Measurements from ENCODE around the gene SYCP2L.

Gene SYCP2L

GRCh38 chr6:10886691-10887502 is at the start of gene SYCP2L:
Gene SYCP2L, plus strand, starts transcription at chr6:10887052. Its CDS starts 75 bp downstream, at chr6:10887127.
- Histone ChIP-seq H3K4me3 (replicated peaks; ENCODE audit: low read depth, low read length) (peak within 1 kb of the TSS; percentile 14), H3K36me3 (ENCODE audit: control insufficient read depth, insufficient read depth, low read length) (no peaks in the 10 kb centered on the region), H3K27me3 (replicated peaks; ENCODE audit: control insufficient read depth, insufficient read depth, low read length) (peaks cover 2% of the 10 kb centered on the region)
- peak; percentile 13 for TF ChIP-seq CTCF (IDR thresholded peaks at IDR 0.05; ENCODE audit: insufficient read depth, low read length, poor library complexity, severe bottlenecking)
- no peak for DNase-seq (ENCODE audit: extremely low read depth, insufficient read length)

GRCh38 chr6:10837622-10837994 is 49.2 kb upstream of the SYCP2L start:
- Histone ChIP-seq H3K4me3 (replicated peaks; ENCODE audit: low read depth, low read length) (peak overlapping the region; percentile 78), H3K27me3 (replicated peaks; ENCODE audit: control insufficient read depth, insufficient read depth, low read length) (no peaks in the 10 kb centered on the region), H3K36me3 (ENCODE audit: control insufficient read depth, insufficient read depth, low read length) (no peaks in the 10 kb centered on the region)
- DNase-seq (ENCODE audit: extremely low read depth, insufficient read length): peak; percentile 28
- TF ChIP-seq CTCF (IDR thresholded peaks at IDR 0.05; ENCODE audit: insufficient read depth, low read length, poor library complexity, severe bottlenecking): no peak

GRCh38 chr6:10837995-10838793 is 48.7 kb upstream of the SYCP2L start, which contains the start of gene MAK:
Gene MAK, minus strand, starts transcription at chr6:10838539. Its CDS starts 7,891 bp downstream, at chr6:10830648.
- Histone ChIP-seq H3K27me3 (replicated peaks; ENCODE audit: control insufficient read depth, insufficient read depth, low read length) (no peaks in the 10 kb centered on the region), H3K36me3 (ENCODE audit: control insufficient read depth, insufficient read depth, low read length) (no peaks in the 10 kb centered on the region), H3K4me3 (replicated peaks; ENCODE audit: low read depth, low read length) (peak within 1 kb of the TSS; percentile 78)
- peak; percentile 93 for DNase-seq (ENCODE audit: extremely low read depth, insufficient read length)
- TF ChIP-seq CTCF (IDR thresholded peaks at IDR 0.05; ENCODE audit: insufficient read depth, low read length, poor library complexity, severe bottlenecking): no peak

GRCh38 chr6:10838794-10839333 is 48.0 kb upstream of the SYCP2L start:
- H3K4me3 ChIP-seq (replicated peaks; ENCODE audit: low read depth, low read length): peak overlapping the region; percentile 78

GRCh38 chr6:10843554-10843953 is 43.3 kb upstream of the SYCP2L start:
- no peak for TF ChIP-seq CTCF (IDR thresholded peaks at IDR 0.05; ENCODE audit: insufficient read depth, low read length, poor library complexity, severe bottlenecking)
- no peak overlapping the region for H3K4me3 ChIP-seq (replicated peaks; ENCODE audit: low read depth, low read length)

More at GRCh38 chr6:10838794-10839333, 48.0 kb upstream of the SYCP2L start:
- H3K36me3 ChIP-seq (ENCODE audit: control insufficient read depth, insufficient read depth, low read length): no peaks in the 10 kb centered on the region
- TF ChIP-seq CTCF (IDR thresholded peaks at IDR 0.05; ENCODE audit: insufficient read depth, low read length, poor library complexity, severe bottlenecking): no peak
- peak; percentile 65 for DNase-seq (ENCODE audit: extremely low read depth, insufficient read length)
- H3K27me3 ChIP-seq (replicated peaks; ENCODE audit: control insufficient read depth, insufficient read depth, low read length): no peaks in the 10 kb centered on the region

More at GRCh38 chr6:10843554-10843953, 43.3 kb upstream of the SYCP2L start:
- DNase-seq (ENCODE audit: extremely low read depth, insufficient read length): no peak
- H3K27me3 ChIP-seq (replicated peaks; ENCODE audit: control insufficient read depth, insufficient read depth, low read length): no peaks in the 10 kb centered on the region
- no peaks in the 10 kb centered on the region for H3K36me3 ChIP-seq (ENCODE audit: control insufficient read depth, insufficient read depth, low read length)
